Inflammatory macrophage treated with lipopolysaccharide for 4 hours (primary cell): ENCODE data around the gene HYCC1.

Experiments
- DNase-seq: peaks from one replicate; pipeline ENCODE4 v3.0.0-alpha.2; 2020

Gene HYCC1

DNA sequence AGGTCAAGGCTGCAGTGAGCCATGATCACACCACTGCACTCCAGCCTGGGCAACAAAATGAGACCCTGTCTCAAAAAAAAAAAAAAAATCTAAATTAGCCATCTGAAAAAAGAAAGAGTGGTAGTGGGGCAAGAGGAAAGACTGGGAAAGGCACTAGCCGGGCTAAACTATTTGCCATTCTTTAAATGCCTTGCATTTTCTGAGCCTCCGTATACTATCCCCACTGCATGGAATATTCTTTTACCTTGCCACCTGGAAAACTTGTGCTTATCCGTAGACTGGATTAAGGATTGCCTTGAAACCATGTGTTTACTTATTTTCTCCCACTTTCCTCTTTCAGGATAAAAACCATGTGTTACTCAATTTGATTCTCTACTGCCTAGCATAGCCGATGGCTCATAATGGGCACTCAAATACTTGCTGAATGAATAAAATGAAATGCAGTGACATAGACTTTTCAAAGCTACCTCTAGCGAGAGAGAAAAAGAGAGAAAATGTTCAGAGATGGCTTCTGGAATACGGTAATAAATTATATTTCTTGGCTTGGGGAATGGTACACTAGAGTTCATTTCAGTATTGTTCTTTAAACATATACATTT, 30.6 kb downstream of the HYCC1 start:
- no peak for DNase-seq

DNA sequence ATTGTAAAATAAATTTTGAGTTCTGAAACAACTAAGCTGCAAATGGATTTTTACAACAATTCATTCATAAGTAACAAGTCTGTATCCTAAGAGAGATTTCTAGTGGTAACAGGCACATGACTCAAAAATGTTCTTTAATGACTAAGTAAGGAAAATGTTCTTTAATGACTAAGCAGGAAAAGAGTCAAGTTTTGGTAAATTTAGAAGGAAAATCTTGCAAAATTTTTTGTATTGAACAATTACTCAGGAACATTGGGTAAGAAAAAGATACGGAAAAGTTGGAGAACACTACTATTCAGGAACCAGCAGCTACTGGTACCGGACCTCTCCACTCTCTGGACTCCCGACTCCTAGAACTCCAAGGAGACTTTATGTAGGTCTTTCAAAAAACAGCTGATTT, 33.5 kb downstream of the HYCC1 start:
- DNase-seq = peak; percentile 37

DNA sequence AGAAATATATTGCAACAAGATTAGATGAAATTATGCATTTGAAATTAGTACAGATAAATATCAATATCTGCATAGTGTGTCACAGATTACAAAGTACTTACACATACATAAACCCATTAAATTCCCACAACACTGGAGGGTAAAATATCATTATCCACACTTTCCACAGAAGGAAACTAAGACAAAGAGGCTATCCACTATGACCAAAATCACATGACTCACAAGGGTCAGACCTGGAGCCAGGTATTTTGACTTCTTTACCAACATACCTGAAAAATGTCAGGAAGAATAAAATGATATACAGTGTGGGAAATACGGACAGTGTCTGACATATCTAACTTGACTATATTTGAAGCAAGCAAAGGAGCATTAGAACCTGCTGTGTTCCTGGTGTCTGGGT, 34.1 kb downstream of the HYCC1 start:
- no peak for DNase-seq

DNA sequence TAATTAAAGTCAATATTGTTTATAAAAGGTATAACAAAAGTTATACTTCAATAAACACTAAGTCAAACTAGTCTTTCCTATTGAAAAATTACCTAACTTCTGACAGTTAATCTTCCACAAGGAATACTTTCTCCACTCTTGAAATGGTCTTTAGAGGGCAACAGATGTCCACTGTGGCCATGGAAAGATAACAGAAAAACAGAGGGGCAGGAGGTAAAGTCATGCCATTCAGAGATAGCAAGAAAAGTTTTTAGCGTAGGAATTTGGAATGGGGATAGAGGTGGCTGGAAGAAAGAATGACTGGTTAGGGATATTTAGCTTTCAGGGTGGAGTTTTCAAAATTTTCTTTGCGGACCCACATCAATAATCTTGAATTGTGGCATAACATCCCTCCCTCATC, 34.7 kb downstream of the HYCC1 start:
- no peak for DNase-seq

DNA sequence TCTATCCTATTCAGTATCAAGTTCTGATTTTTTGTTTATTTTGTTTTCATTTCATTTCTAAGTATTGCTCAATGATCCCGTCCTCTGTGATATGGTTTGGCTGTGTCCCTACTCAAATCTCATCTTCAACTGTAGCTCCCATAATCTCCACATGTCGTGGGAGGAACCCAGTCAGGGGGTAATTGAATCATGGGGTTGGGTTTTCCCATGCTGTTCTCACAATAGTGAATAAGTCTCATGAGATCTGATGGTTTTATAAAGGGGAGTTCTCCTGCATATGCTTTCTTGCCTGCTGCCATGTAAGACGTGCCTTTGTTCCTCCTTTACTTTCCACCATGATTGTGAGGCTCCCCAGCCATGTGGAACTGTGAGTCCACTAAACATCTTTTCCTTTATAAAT, 39.3 kb downstream of the HYCC1 start:
- peak; percentile 25 for DNase-seq

DNA sequence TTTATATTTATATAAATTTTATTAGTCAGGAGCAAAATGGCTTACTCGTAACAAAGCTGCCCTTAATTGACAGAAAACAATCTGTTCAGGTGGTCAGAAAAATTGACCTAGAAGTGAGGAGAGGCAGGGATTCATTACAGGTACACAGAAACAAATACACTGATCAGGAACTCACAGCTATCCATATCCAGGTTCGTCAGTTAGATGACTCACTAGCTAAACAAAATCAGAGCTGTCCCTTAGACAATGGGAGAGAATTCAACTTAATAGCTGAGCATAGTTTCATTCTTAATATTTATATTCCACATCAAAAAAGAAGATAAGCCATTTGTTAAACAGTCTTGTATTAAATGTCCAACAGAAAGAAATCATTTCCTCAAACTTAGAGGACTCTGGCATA, 41.7 kb downstream of the HYCC1 start:
- DNase-seq = no peak

DNA sequence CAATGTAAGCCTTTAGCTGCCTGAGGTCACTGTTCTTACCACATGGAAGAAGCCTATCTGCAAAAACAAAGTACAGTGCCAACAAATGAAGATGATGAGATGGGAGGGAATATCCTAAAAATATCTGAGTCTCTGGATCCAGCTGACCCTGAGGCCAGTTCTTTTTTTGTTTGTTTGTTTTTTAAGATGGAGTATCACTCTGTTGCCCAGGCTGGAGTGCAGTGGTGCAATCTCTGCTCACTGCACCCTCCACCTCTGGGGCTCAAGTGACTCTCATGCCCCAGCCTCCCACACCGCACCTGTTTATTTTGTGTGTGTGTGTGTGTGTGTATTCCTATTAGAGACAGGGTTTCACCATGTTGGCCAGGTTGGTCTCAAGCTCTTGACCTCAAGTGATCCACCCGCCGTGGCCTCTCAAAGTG, 44.9 kb downstream of the HYCC1 start:
- no peak for DNase-seq
